Activated naive CD8-positive, alpha-beta T cell (primary cell): ENCODE data around the gene SIGLEC11.
A peak's percentile ranks its signal among the peaks of the same experiment; 100 is the strongest.
"Not testable (repeated sequence)": the region's sequence is repeated elsewhere in the genome, so short reads cannot be mapped to it uniquely, and the experiment has no call there.

Experiments
- H3K27ac Mint-ChIP-seq: one replicate; pipeline ENCODE4 v1.8.0; 2021; ENCODE audit warnings: mixed read lengths
- H3K27me3 Mint-ChIP-seq: one replicate; pipeline ENCODE4 v1.8.0; 2021; ENCODE audit warnings: mixed read lengths
- H3K36me3 Mint-ChIP-seq: one replicate; pipeline ENCODE4 v1.8.0; 2021; ENCODE audit warnings: mixed read lengths
- H3K4me1 Mint-ChIP-seq: one replicate; pipeline ENCODE4 v1.8.0; 2021; ENCODE audit warnings: low read depth, mixed read lengths
- H3K4me3 Mint-ChIP-seq: one replicate; pipeline ENCODE4 v1.8.0; 2021; ENCODE audit warnings: mild to moderate bottlenecking, mixed read lengths
- H3K9me3 Mint-ChIP-seq: one replicate; pipeline ENCODE4 v1.8.0; 2021; ENCODE audit warnings: low read depth, mixed read lengths

Gene SIGLEC11

DNA sequence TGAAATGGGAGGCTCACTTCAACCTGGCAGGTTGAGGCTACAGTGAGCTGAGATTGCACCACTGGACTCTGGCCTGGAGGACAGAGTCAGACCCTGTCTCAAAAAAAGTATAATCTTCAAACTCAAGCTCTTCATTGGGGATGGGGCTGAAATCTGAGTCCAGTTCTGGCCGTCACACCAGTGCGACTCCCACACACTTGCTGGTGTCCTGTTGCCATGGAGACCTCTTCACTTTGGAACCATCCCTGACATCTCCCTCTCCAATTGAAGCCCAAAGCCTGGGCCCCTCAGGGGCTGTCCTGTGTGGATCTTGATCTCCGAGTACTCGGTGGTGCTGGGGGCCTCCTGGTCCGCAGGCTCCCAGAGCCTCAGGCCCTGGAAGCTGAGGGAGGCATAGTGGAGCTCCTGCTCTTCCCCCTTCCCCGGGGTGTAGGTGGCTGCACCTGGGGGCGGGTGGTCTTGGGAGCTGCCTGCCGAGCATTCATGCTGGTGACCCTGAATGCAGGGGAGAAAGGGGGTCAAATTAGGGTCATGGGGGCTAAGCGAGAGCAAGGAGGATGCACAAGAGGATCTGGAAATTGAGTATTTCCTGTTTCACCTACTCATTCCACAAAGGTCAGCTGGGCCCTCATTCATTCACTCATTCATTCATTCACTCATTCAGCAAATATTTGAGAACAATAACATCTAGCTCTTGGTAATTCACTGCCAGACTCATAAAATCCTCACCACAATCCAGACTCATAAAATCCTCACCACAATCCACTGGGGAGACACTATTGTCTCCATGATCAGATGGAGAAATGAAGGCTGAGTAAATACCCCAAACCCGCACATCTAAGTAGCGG, 11.0 kb downstream of the SIGLEC11 start:
- H3K27ac Mint-ChIP-seq = no peak overlapping the region
- no peaks in the 10 kb centered on the region for H3K4me1 Mint-ChIP-seq
- peaks cover 13% of the 10 kb centered on the region for H3K27me3 Mint-ChIP-seq
- H3K9me3 Mint-ChIP-seq = no peaks in the 10 kb centered on the region
- no peak overlapping the region for H3K4me3 Mint-ChIP-seq
- no peaks in the 10 kb centered on the region for H3K36me3 Mint-ChIP-seq

DNA sequence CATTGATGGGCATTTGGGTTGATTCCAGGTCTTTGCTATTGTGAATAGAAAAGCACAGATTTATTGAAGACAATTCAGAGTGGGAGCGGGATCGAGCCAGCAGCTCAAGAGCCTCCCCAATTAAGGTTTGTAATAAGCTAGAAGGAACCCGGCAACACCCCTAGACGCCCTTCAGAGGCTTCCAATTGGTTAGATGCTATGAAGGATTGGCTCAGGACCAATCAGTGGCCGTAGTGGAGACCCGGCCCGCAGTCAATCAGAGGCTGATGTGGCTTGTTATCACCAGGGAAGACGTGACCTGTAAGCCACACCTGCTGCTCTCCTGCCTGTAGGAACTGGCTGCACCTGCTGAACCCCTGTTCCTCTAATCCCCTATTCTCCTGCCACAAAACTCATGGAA, 14.6 kb downstream of the SIGLEC11 start:
- H3K27ac Mint-ChIP-seq = no peak overlapping the region
- H3K4me3 Mint-ChIP-seq = no peak overlapping the region
- H3K4me1 Mint-ChIP-seq = no peaks in the 10 kb centered on the region
- no peaks in the 10 kb centered on the region for H3K36me3 Mint-ChIP-seq
- H3K9me3 Mint-ChIP-seq = no peaks in the 10 kb centered on the region
- H3K27me3 Mint-ChIP-seq = peaks cover 5% of the 10 kb centered on the region

DNA sequence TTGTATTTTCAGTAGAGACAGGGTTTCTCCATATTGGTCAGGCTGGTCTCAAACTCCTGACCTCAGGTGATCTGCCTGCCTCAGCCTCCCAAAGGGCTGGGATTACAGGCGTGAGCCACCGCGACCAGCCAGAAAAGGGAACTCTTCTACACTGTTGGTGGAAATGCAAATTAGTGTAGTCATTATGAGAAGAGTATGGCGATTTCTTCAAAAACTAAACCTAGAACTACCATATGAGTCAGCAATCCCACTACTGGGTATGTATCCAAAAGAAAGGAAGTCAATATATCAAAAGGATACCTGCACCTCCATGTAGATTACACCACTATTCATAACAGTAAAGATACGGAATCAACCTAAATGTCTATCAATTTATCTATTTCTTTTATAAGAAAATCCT, 16.4 kb downstream of the SIGLEC11 start:
- not testable (repeated sequence) for H3K4me3 Mint-ChIP-seq, H3K27me3 Mint-ChIP-seq, H3K36me3 Mint-ChIP-seq, H3K4me1 Mint-ChIP-seq, H3K9me3 Mint-ChIP-seq, H3K27ac Mint-ChIP-seq

DNA sequence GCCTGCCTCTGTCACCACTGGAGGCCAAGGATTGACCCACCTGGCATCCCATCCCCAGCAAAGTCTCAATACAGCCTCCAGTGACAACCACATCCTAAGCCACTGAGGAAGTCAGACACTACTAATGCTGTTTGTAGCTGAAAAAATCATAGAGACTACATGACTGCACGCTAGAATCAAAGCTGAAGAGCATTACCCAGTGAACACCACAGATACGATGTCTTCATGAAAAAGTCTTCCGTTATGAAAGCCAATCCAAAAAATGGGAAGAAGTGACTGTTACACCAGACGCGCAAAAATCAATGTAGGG, 20.5 kb downstream of the SIGLEC11 start:
- H3K27ac Mint-ChIP-seq = no peak overlapping the region
- peaks cover 13% of the 10 kb centered on the region for H3K4me1 Mint-ChIP-seq
- H3K36me3 Mint-ChIP-seq = no peaks in the 10 kb centered on the region
- peaks cover 6% of the 10 kb centered on the region for H3K27me3 Mint-ChIP-seq
- no peaks in the 10 kb centered on the region for H3K9me3 Mint-ChIP-seq
- no peak overlapping the region for H3K4me3 Mint-ChIP-seq

DNA sequence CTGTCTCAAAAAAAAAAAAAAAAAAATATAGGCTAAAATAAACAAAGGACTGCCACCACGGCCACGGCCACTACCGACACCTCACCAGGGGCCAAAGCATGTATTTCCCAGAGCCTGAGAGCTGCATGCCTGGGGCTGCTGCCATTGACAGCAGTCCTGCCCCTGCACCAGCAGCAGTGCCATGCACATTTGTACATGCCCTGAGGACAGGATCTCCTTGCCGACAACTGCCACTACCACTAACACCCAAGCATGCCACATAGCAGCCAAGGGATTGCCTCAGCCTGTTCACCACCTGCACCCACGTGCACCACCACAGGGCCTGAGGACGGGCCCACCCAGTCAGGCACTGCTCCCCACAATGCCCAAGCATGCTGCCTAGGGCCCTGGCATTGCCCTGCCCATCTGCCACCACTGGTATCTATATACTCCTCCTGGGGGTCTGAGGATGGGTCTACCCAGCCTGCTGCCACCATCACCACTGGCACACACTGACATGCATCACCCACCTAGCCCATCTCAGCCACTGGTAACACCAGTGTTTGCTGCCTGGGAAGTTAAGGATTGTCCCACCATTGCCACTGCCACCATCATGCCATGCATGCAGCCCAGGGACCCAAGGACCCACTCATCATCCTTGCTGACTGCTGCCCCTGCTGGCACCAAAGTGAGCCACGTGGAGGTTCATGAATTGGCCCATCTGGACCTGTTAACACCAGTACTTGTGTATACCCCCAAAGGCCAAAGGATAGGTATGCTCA, 21.1 kb downstream of the SIGLEC11 start:
- Mint-ChIP-seq H3K4me1 (peaks cover 13% of the 10 kb centered on the region), H3K27ac (no peak overlapping the region), H3K4me3 (no peak overlapping the region), H3K36me3 (no peaks in the 10 kb centered on the region), H3K27me3 (peaks cover 3% of the 10 kb centered on the region), H3K9me3 (no peaks in the 10 kb centered on the region)

DNA sequence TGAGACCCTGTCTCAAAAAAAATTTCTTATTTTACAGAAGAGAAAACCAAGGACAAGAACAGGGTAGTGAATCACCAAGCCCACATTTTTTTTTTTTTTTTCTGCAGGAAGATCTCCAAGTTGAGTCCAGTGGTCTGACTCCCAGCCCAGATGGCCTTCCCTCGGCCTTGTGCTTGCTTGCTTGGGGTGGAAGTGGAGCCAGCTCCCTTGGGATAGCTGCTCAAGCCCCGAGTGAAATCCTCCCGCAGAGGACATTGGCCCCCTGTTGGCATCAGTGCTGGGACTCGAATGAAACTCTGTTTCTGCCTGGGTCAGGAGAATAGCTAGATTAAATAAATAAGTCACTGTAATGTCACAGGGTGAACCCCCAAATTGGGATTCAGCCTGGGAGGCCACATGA, 22.3 kb downstream of the SIGLEC11 start:
- Mint-ChIP-seq H3K9me3 (no peaks in the 10 kb centered on the region), H3K4me1 (peaks cover 14% of the 10 kb centered on the region), H3K4me3 (no peak overlapping the region), H3K27ac (no peak overlapping the region), H3K36me3 (no peaks in the 10 kb centered on the region), H3K27me3 (peaks cover 3% of the 10 kb centered on the region)

DNA sequence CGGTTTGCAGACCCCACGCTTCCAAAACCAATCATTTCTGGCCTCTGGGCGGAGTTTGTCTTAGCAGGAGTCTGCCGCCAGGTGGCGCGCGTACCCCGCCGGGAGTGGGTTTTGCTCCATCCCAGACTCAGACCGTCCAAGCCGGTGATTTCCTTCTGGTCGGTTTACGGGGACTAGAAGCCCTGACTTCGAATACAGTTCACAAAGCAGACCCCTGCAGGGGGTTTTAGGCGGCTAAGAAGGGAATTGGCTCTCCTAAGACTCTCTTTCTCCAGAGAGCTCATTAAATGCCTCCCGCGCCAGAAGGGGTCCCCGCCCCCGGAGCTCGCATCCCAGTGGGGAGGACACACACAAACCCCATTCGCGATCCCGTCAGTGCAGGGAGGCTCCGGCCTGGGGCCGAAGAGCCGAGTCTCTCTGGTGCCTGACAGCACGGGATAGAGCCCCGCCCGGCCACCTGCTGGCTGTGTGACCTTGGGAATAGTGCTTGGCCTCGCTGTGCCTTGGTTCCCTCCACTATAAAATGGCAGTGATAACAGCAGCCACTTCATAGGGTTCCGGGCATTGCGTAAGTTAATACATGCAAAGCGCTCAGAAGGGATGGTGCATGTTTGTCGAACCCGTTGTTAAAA, 23.1 kb downstream of the SIGLEC11 start:
- no peak overlapping the region for H3K4me3 Mint-ChIP-seq

DNA sequence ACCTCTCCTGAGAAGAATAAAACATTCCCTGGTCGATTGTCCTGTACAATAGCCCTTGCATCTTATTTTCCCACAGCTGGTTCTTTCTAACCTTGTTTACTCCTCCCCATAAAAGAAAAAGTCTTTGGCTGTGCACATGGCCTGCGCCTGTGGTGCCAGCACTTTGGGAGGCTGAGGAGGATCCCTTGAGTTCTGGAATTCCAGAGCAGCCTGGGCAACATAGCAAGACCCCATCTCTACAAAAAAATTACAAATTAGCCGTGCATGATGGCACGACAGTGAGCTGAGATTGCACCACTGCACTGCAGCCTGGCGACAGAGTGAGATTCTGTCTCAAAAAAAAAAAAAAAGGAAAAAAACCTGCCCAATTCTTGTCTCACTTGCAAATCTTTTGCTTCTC, 24.4 kb downstream of the SIGLEC11 start:
- Mint-ChIP-seq H3K27ac (no peak overlapping the region), H3K9me3 (no peaks in the 10 kb centered on the region), H3K36me3 (peaks cover 7% of the 10 kb centered on the region), H3K4me1 (peaks cover 33% of the 10 kb centered on the region), H3K27me3 (peaks cover 1% of the 10 kb centered on the region), H3K4me3 (no peak overlapping the region)

More for the DNA sequence above, 23.1 kb downstream of the SIGLEC11 start:
- H3K9me3 Mint-ChIP-seq = no peaks in the 10 kb centered on the region
- no peak overlapping the region for H3K27ac Mint-ChIP-seq
- peaks cover 2% of the 10 kb centered on the region for H3K36me3 Mint-ChIP-seq
- peaks cover 22% of the 10 kb centered on the region for H3K4me1 Mint-ChIP-seq
- H3K27me3 Mint-ChIP-seq = peaks cover 1% of the 10 kb centered on the region

DNA sequence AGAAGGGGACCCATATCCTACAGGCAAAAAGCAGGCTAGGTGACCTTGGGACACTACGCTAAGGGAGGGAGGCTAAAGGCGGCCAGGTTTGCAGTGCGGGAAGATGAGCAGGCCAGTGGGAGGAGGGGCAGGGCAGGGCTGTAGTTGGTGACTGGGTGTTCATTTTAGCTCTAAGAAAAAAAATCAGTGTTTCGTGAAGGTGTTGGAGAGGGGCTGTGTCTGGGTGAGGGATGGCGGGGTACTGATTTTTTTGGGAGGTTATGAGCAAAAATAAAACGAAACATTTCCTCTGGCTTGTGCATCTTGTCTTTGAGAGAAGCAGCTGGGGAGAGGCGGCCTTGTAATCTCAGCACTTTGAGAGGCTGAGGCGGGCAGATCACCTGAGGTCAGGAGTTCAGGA, 27.3 kb downstream of the SIGLEC11 start:
- Mint-ChIP-seq H3K27me3 (no peaks in the 10 kb centered on the region), H3K9me3 (no peaks in the 10 kb centered on the region), H3K4me1 (peaks cover 36% of the 10 kb centered on the region), H3K4me3 (no peak overlapping the region), H3K27ac (no peak overlapping the region), H3K36me3 (peaks cover 10% of the 10 kb centered on the region)

DNA sequence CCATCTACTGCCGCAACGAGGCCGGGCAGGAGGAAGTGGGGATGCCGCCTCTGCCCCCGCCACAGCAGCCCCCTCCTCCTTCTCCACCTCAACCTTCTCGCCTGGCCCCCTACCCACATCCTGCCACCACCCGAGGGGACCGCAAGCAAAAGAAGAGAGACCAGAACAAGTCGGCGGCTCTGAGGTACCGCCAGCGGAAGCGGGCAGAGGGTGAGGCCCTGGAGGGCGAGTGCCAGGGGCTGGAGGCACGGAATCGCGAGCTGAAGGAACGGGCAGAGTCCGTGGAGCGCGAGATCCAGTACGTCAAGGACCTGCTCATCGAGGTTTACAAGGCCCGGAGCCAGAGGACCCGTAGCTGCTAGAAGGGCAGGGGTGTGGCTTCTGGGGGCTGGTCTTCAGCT, 28.2 kb downstream of the SIGLEC11 start:
- peaks cover 40% of the 10 kb centered on the region for H3K4me1 Mint-ChIP-seq
- no peak overlapping the region for H3K27ac Mint-ChIP-seq
- no peaks in the 10 kb centered on the region for H3K9me3 Mint-ChIP-seq
- peaks cover 10% of the 10 kb centered on the region for H3K36me3 Mint-ChIP-seq
- no peak overlapping the region for H3K4me3 Mint-ChIP-seq
- no peaks in the 10 kb centered on the region for H3K27me3 Mint-ChIP-seq

DNA sequence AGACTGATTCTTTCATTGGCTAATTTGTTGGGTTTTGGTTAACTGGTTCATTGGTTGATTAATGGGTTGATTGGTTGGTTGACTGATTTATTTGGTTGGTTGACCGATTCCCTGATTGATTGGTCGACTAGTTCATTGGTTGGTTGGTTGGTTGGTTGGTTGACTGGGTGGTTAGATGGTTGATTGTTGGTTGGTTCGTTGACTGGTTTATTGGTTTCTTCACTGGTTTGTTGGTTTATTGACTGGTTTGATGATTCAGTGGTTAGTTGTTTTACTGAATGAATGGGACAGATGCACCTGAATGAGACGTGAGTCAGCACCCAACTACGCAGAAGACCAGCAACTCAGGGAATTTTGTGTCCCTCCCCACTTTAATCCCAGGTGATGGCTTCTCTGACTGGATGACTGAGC, 28.9 kb downstream of the SIGLEC11 start:
- Mint-ChIP-seq H3K4me1 (peaks cover 44% of the 10 kb centered on the region), H3K27me3 (no peaks in the 10 kb centered on the region), H3K36me3 (peaks cover 14% of the 10 kb centered on the region), H3K9me3 (no peaks in the 10 kb centered on the region), H3K27ac (peak overlapping the region; percentile 54), H3K4me3 (peak overlapping the region; percentile 60)

DNA sequence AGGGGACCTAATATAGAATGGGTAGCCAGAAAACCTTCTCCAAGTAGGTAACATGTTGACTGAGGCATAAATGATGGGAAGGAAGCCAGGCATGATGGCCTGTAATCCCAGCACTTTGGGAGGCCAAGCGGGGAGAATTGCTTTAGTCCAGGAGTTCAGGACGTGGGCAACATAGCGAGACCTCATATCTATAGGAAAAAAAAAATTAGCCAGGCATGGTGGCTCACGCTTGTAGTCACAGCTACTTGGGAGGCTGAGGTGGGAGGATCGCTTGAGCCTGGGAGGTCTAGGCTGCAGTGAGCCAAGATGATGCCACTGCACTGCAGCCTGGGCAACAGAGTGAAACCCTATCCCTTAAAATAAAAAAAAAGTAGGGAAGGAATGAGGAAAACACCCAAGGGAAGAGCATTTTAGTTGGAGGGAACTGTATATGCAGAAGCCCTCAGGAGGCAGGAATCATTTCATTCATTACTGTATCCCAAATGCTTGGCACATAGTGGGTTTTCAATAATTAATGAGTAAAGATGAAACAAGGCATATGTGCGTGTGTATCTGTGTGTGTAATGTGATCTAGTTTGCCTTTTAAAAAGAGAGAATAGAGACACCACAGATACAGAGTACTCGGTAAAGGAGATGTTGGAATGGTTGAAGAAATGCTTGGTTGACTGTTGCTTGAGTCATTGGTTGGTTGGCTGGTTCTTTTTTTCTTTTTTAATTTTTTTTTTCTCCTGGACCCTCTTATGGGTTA, 29.5 kb downstream of the SIGLEC11 start:
- Mint-ChIP-seq H3K9me3 (no peaks in the 10 kb centered on the region), H3K4me3 (peak overlapping the region; percentile 60), H3K36me3 (peaks cover 14% of the 10 kb centered on the region), H3K4me1 (peaks cover 47% of the 10 kb centered on the region), H3K27me3 (no peaks in the 10 kb centered on the region), H3K27ac (peak overlapping the region; percentile 11)

DNA sequence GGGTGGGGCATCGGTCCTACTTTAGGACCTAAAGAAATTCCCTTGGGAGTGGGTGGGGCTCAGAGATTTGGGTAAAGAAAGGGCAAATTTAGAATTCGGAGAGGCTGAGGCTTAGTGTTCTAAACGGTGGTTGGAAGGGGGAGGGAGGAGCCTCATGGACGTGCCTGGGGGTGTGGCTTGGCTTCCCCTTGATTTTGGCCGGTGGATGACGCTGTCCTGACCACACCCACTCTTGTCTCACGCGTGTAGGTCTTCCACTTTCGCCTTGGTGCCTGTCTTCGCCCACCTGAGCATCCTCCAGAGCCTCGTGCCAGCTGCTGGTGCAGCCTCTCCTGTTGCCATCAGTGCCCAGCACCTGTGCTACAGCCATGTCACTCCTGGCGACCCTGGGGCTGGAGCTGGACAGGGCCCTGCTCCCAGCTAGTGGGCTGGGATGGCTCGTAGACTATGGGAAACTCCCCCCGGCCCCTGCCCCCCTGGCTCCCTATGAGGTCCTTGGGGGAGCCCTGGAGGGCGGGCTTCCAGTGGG, 30.4 kb downstream of the SIGLEC11 start:
- no peak overlapping the region for H3K27ac Mint-ChIP-seq

DNA sequence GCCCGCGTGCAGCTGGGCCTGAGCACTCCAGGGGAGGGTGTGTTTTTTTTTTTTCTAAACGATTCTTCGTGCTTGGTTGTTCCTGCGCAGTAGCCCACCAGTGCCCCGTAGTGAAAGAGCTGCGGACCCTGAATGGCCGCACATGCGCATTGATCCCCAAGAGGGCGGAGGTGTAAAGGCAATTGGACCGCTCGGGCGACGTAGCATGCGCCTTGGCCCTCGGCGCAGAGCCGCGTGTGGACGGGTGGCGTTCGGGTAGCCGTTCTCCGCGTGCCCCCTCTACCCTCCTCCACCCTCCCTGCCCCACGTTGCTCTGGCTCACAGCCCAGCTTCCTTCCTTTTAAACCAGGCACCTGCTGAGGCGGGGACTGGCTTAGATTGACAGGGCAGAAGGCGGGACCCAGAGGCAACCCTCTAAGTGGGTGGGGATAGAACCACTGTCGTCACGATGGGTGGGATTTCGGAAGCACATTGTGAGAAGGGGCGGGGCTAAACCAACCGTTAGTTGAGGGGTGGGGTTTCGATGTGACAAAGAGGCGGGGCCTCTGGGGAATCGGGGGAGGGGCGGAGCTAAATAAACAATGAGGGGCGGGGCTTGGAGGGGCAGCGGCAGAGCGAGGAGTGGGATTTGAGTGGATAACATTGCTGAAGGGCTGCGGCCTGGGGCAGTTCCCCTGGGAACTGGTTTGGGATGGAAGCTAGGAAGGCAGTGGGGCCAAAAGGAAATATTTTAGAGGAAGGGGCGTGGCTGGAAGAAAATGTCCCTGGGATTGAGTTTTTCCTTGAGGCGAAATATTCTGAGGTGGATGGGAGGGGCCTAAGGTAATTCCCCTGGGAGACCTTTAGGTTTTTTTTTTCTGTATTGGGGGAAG, 31.1 kb downstream of the SIGLEC11 start:
- peaks cover 17% of the 10 kb centered on the region for H3K36me3 Mint-ChIP-seq
- H3K27me3 Mint-ChIP-seq = no peaks in the 10 kb centered on the region
- H3K27ac Mint-ChIP-seq = peak overlapping the region; percentile 99
- H3K4me3 Mint-ChIP-seq = peak overlapping the region; percentile 99
- H3K9me3 Mint-ChIP-seq = no peaks in the 10 kb centered on the region
- peaks cover 55% of the 10 kb centered on the region for H3K4me1 Mint-ChIP-seq

More for the DNA sequence above, 30.4 kb downstream of the SIGLEC11 start:
- Mint-ChIP-seq H3K9me3 (no peaks in the 10 kb centered on the region), H3K36me3 (peaks cover 14% of the 10 kb centered on the region), H3K27me3 (no peaks in the 10 kb centered on the region), H3K4me3 (no peak overlapping the region), H3K4me1 (peaks cover 50% of the 10 kb centered on the region)
